A673 (cell line): ENCODE data around the gene FAM228B.

Experiments
- CTCF ChIP-seq: fragments of 300-800, 200-600 bp; sonication (generic); conservative IDR thresholded peaks from 2 replicates; pipeline ENCODE4 v1.5.1; 2017; ENCODE audit warnings: low read depth, mild to moderate bottlenecking, antibody characterized with exemption, low read length, moderate library complexity, mixed read lengths
- EZH2 ChIP-seq: fragments of 200-600 bp; sonication (generic); IDR thresholded peaks from 2 replicates; pipeline ENCODE4 v1.6.1; 2017; ENCODE audit warnings: borderline replicate concordance, low read depth, mild to moderate bottlenecking, mixed read lengths, antibody characterized with exemption, low read length; ENCODE audit not compliant: poor library complexity, severe bottlenecking

GRCh38 chr2:24087032-24087431 lies 36.2 kb upstream of the FAM228B start:
- TF ChIP-seq CTCF (no peak), EZH2 (no peak)
